ENCODE results near the gene UGT2A3.

The UGT2A3 gene

GRCh38 chr4:68909385-68909784 is 42.2 kb downstream of the UGT2A3 start:
- DNase-seq = no peak

GRCh38 chr4:68907788-68908700 is 43.6 kb downstream of the UGT2A3 start:
- DNase-seq = no peak

GRCh38 chr4:68907245-68907644 is 44.4 kb downstream of the UGT2A3 start:
- no peak for DNase-seq

GRCh38 chr4:68906780-68907137 is 44.8 kb downstream of the UGT2A3 start:
- DNase-seq = no peak

GRCh38 chr4:68905939-68906779 is 45.4 kb downstream of the UGT2A3 start:
- DNase-seq = no peak

GRCh38 chr4:68905598-68905938 is 46.0 kb downstream of the UGT2A3 start:
- DNase-seq = no peak

- DNase-seq = no peak
These were observed 46.8 kb downstream of the UGT2A3 start for GRCh38 chr4:68904786-68905185.

GRCh38 chr4:68896749-68897148 is 54.9 kb downstream of the UGT2A3 start:
- no peak for DNase-seq

- DNase-seq = no peak
These were observed 55.9 kb downstream of the UGT2A3 start for GRCh38 chr4:68895561-68896198.

GRCh38 chr4:68892861-68893260 is 58.7 kb downstream of the UGT2A3 start:
- DNase-seq = no peak

- DNase-seq = no peak
These were observed 59.9 kb downstream of the UGT2A3 start for GRCh38 chr4:68891678-68892077.

- DNase-seq = no peak
These were observed 66.1 kb downstream of the UGT2A3 start for GRCh38 chr4:68885545-68885944.

GRCh38 chr4:68883870-68884269 is 67.7 kb downstream of the UGT2A3 start:
- no peak for DNase-seq
